Measurements from ENCODE around the gene DSCAML1.

The DSCAML1 gene

GRCh38 chr11:117750357-117750756, 46.7 kb downstream of the DSCAML1 start:
- Histone ChIP-seq H3K79me2 (ENCODE audit: low read length) (no peaks in the 10 kb centered on the region), H3K4me3 (ENCODE audit: low read length) (no peak overlapping the region), H3K27ac (ENCODE audit: low read length) (no peak overlapping the region), H4K20me1 (ENCODE audit: insufficient read depth, low read length) (no peaks in the 10 kb centered on the region), H3K27me3 (ENCODE audit: low read depth, low read length) (peaks cover 13% of the 10 kb centered on the region), H3K9ac (ENCODE audit: low read length) (no peak overlapping the region), H3K4me2 (ENCODE audit: low read length) (no peak overlapping the region), H3K36me3 (replicated peaks; ENCODE audit: low read depth, low read length) (no peaks in the 10 kb centered on the region), H2AFZ (ENCODE audit: low read depth, low read length) (no peak overlapping the region), H3K4me1 (ENCODE audit: low read length) (no peaks in the 10 kb centered on the region), H3K9me3 (ENCODE audit: insufficient read depth, low read length) (no peaks in the 10 kb centered on the region)
- no peak for TF ChIP-seq EZH2phosphoT487 (IDR thresholded peaks at IDR 0.05; ENCODE audit: low read depth)
- TF ChIP-seq, protein P1, sequence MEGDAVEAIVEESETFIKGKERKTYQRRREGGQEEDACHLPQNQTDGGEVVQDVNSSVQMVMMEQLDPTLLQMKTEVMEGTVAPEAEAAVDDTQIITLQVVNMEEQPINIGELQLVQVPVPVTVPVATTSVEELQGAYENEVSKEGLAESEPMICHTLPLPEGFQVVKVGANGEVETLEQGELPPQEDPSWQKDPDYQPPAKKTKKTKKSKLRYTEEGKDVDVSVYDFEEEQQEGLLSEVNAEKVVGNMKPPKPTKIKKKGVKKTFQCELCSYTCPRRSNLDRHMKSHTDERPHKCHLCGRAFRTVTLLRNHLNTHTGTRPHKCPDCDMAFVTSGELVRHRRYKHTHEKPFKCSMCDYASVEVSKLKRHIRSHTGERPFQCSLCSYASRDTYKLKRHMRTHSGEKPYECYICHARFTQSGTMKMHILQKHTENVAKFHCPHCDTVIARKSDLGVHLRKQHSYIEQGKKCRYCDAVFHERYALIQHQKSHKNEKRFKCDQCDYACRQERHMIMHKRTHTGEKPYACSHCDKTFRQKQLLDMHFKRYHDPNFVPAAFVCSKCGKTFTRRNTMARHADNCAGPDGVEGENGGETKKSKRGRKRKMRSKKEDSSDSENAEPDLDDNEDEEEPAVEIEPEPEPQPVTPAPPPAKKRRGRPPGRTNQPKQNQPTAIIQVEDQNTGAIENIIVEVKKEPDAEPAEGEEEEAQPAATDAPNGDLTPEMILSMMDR (IDR thresholded peaks at IDR 0.05; ENCODE audit: low read depth, low read length) = no peak

DNA sequence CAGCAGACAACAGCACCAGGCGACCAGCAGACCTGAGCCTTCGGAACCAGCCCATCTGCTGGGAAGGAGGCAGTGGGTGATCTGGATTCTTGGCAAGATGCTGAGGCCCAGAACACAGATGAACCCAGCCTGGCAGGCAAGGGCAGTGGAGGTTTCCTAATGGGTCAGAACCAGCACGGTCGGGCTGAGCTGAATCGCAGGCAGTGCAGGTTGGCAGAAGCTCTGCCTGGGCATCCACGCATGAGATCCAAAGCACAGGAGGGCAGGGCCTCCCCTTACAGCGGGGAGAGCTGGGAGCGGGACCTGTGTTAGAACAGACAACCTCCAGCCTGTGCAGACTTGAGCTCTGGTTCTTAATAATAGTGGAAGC, 47.5 kb downstream of the DSCAML1 start:
- no peak overlapping the region for H3K4me3 ChIP-seq (ENCODE audit: low read length)
- no peak for TF ChIP-seq EZH2phosphoT487 (IDR thresholded peaks at IDR 0.05; ENCODE audit: low read depth)
- TF ChIP-seq, protein P1 (IDR thresholded peaks at IDR 0.05; ENCODE audit: low read depth, low read length) = no peak
- H3K27me3 ChIP-seq (ENCODE audit: low read depth, low read length) = peaks cover 4% of the 10 kb centered on the region; the same call in 1 of the 2 replicates
- no peak overlapping the region for H3K4me2 ChIP-seq (ENCODE audit: low read length)
- no peaks in the 10 kb centered on the region for H3K4me1 ChIP-seq (ENCODE audit: low read length)
- H3K36me3 ChIP-seq (replicated peaks; ENCODE audit: low read depth, low read length) = no peaks in the 10 kb centered on the region
- no peaks in the 10 kb centered on the region for H3K79me2 ChIP-seq (ENCODE audit: low read length)
- no peak overlapping the region for H2AFZ ChIP-seq (ENCODE audit: low read depth, low read length)
- no peak overlapping the region for H3K27ac ChIP-seq (ENCODE audit: low read length)
- H4K20me1 ChIP-seq (ENCODE audit: insufficient read depth, low read length) = no peaks in the 10 kb centered on the region
- H3K9ac ChIP-seq (ENCODE audit: low read length) = no peak overlapping the region
- H3K9me3 ChIP-seq (ENCODE audit: insufficient read depth, low read length) = no peaks in the 10 kb centered on the region

GRCh38 chr11:117748771-117749540, 48.1 kb downstream of the DSCAML1 start:
- Histone ChIP-seq H3K27me3 (ENCODE audit: low read depth, low read length) (no peaks in the 10 kb centered on the region), H3K36me3 (replicated peaks; ENCODE audit: low read depth, low read length) (no peaks in the 10 kb centered on the region), H3K4me3 (ENCODE audit: low read length) (no peak overlapping the region), H3K4me2 (ENCODE audit: low read length) (no peak overlapping the region), H2AFZ (ENCODE audit: low read depth, low read length) (no peak overlapping the region), H3K4me1 (ENCODE audit: low read length) (no peaks in the 10 kb centered on the region), H3K79me2 (ENCODE audit: low read length) (no peaks in the 10 kb centered on the region), H3K27ac (ENCODE audit: low read length) (no peak overlapping the region), H4K20me1 (ENCODE audit: insufficient read depth, low read length) (no peaks in the 10 kb centered on the region), H3K9ac (ENCODE audit: low read length) (no peak overlapping the region), H3K9me3 (ENCODE audit: insufficient read depth, low read length) (no peaks in the 10 kb centered on the region)
- TF ChIP-seq, protein P1 (IDR thresholded peaks at IDR 0.05; ENCODE audit: low read depth, low read length) = no peak
- TF ChIP-seq EZH2phosphoT487 (IDR thresholded peaks at IDR 0.05; ENCODE audit: low read depth) = no peak

- no peak overlapping the region for H2AFZ ChIP-seq (ENCODE audit: low read depth, low read length)
- TF ChIP-seq EZH2phosphoT487 (IDR thresholded peaks at IDR 0.05; ENCODE audit: low read depth) = no peak
- H4K20me1 ChIP-seq (ENCODE audit: insufficient read depth, low read length) = no peaks in the 10 kb centered on the region
- no peaks in the 10 kb centered on the region for H3K36me3 ChIP-seq (replicated peaks; ENCODE audit: low read depth, low read length)
- H3K4me3 ChIP-seq (ENCODE audit: low read length) = no peak overlapping the region
- no peak overlapping the region for H3K4me2 ChIP-seq (ENCODE audit: low read length)
- H3K79me2 ChIP-seq (ENCODE audit: low read length) = no peaks in the 10 kb centered on the region
- H3K27me3 ChIP-seq (ENCODE audit: low read depth, low read length) = no peaks in the 10 kb centered on the region
- no peaks in the 10 kb centered on the region for H3K9me3 ChIP-seq (ENCODE audit: insufficient read depth, low read length)
- H3K9ac ChIP-seq (ENCODE audit: low read length) = no peak overlapping the region
- H3K27ac ChIP-seq (ENCODE audit: low read length) = no peak overlapping the region
- no peaks in the 10 kb centered on the region for H3K4me1 ChIP-seq (ENCODE audit: low read length)
These were observed 49.1 kb downstream of the DSCAML1 start for GRCh38 chr11:117747892-117748291.
